KOPT-K1 (cell line): ENCODE measurements around the gene IQGAP1.
"Not testable (repeated sequence)": the region's sequence is repeated elsewhere in the genome, so short reads cannot be mapped to it uniquely, and the experiment has no call there.

ENCODE experiments used
- H3K27ac ChIP-seq: fragments of 200-600 bp; sonication (generic); 2 replicates; pipeline ENCODE4 v1.5.1; 2016; ENCODE audit warnings: antibody characterized with exemption, mild to moderate bottlenecking, low read depth, low read length; ENCODE audit not compliant: poor library complexity, severe bottlenecking
- H3K36me3 ChIP-seq: fragments of 200-600 bp; sonication (generic); 2 replicates; pipeline ENCODE4 v1.5.1; 2017; ENCODE audit warnings: antibody characterized with exemption, mild to moderate bottlenecking, low read length, moderate library complexity; ENCODE audit not compliant: insufficient read depth
- H3K9me3 ChIP-seq: fragments of 200-600 bp; sonication (generic); 2 replicates; pipeline ENCODE4 v1.5.1; 2017; ENCODE audit warnings: antibody characterized with exemption, low read length, mild to moderate bottlenecking; ENCODE audit not compliant: insufficient read depth, poor library complexity, severe bottlenecking

The IQGAP1 gene

DNA sequence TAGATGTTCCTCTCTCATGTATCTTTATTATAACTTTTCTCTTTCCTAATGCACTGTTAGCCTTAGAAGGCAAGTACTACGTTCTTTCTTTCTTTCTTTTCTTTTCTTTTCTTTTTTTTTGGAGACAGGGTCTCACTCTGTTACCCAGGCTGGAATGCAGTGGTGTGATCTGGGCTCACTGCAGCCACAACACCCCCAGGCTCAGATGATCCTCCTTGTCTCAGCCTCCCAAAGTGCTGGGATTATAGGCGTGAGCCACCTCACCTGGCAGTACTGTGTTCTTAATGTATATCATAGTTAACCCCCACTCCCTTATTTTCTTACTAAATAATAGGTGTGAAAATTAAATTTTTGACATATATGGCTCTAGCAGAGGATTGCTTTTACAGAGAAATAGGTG, 23.1 kb downstream of the IQGAP1 start:
- no peak overlapping the region for H3K27ac ChIP-seq

DNA sequence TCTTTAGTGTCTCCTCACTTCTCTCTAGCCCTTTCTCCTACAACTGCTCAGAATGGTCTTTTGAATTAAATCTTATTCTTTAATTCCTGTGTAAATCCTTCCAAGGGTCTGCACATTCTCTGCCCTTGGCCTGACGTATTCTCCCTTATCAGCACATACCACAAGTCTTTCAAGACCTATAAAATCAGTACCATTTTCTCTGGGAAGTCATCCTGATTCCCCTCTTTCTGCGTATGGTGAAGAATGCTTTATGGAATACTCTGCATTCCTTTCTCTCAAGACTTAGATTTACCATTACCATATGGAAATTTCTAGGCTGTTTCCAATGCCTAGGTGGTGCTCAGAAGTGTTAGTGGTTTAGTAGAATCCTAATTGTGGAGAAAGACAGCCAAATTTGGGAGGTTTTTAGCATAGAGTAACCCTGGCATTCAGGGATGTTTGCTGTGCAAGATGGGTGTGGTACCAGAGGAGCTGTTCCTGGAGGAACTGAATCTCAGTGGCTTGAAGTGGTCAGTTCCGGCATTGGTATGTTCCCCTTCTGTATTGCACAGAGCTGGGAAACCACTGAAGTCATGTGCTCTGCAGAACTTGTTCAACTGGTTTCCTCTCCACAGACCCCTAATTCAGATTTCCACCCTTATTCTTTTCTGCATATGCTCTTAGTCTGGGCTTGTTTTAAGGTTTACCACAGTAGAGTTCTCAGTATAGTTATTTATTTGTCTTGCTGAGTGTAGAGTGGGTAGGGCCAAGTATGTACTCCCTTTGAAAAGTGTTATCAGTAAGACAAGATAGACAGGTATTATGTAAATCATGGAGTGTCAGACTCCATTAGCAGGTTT, 24.5 kb downstream of the IQGAP1 start:
- H3K36me3 ChIP-seq = no peaks in the 10 kb centered on the region
- H3K27ac ChIP-seq = no peak overlapping the region
- peaks cover 4% of the 10 kb centered on the region for H3K9me3 ChIP-seq

More for the DNA sequence above, 23.1 kb downstream of the IQGAP1 start:
- Histone ChIP-seq H3K36me3 (no peaks in the 10 kb centered on the region), H3K9me3 (peaks cover 4% of the 10 kb centered on the region)

DNA sequence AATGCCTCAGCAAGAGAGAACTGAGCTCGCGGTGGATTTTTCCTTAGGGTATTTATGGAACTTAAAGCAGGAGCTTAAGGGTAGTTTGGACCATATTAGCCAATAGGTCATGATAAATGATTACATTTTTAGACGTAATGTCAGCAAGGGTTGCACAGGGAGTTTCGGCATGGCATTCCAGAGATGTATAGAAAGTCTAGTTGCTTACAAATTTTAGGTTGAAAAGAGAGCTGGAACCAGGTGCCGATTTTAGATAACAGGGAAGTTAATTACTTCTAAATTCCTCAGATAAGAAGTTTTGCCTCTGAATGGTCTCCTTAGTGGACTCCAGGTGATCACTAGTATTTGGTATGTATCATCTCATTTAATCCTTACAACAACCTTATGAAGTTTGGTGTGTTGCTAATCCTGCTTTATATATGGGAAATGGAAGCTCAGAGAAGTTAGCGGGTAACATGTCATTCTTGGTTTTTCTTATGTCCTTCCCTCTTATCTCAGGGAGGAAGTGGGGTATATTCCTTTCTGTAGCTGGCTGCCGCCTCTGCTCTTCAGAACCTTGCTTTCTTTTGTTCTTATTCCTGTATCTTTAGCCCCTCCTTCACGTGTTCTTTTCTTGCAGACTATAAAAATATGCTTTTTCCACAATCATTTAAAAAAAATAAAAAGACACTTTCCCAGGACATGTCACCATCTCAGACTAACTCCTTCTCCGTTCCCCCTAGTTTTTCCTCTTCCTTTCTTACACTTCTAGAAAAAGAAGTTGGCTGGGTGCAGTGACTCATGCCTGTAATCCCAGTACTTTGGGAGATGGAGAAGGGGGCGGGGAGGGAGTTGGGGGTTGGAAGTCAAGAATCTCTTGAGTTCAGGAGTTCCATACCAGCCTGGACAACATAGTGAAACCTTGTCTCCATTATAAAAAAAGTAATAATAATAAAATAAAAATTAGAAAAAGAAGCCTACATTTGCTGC, 25.7 kb downstream of the IQGAP1 start:
- Histone ChIP-seq H3K9me3 (peaks cover 4% of the 10 kb centered on the region), H3K36me3 (no peaks in the 10 kb centered on the region), H3K27ac (no peak overlapping the region)

DNA sequence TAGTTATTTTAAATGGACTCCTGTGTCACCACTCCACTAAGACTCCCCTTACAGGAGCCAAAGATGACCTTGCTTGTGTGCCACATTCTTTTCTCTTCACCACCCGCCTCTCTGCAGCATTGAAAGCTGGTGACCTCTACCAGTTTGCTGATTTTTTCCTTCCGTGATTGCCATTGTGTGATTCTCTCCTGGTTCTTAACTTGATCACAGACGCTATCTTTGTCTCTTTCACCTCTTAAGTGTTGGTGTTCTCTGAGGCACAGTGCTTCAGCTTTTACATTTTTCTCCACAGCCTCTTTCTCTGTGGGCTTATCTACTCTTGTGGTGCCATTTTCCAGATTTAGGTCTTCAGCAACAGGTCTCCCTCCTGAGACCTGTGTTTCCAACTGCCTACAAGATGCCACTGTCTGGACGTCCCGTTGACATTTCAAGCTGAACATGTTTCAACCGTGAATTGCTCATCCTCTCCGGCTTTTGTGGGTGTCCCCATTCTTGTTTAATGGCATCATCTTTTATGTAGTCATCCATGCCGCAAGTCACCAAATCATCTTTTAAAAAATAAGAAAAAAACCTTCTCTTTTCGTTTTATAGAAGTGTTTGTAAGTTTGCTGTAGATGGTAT, 26.5 kb downstream of the IQGAP1 start:
- H3K36me3 ChIP-seq = no peaks in the 10 kb centered on the region
- H3K27ac ChIP-seq = no peak overlapping the region
- H3K9me3 ChIP-seq = peaks cover 2% of the 10 kb centered on the region

DNA sequence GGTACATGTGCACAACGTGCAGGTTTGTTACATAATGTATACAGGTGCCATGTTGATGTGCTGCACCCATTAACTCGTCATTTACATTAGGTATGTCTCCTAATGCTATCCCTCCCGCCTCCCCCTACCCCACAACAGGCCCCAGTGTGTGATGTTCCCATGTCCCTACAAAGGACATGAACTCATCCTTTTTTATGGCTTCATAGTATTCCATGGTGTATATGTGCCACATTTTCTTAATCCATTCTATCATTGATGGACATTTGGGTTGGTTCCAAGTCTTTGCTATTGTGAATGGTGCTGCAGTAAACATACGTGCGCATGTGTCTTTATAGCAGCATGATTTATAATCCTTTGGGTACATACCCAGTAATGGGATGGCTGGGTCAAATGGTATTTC, 28.0 kb downstream of the IQGAP1 start:
- H3K9me3 ChIP-seq, H3K27ac ChIP-seq: not testable (repeated sequence)

DNA sequence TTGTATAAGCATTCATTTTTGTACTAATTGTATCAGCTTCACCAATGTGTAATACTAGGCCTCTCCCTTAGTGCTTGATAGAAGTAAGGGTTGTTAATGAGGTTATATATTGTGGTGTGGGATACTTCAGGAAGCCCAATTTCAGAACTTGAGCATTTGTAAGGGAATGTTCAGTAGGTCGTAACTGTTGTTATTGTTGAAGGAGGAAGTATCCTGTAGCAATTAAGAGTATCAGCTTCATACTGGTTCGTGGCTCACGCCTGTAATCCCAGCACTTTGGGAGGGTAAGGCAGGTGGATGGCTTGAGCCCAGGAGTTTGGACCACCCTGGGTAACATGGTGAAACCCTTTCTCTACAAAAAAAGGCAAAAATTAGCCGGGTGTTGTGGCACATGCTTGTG, 30.6 kb downstream of the IQGAP1 start:
- Histone ChIP-seq H3K36me3 (no peaks in the 10 kb centered on the region), H3K9me3 (no peaks in the 10 kb centered on the region), H3K27ac (no peak overlapping the region)

More for the DNA sequence above, 28.0 kb downstream of the IQGAP1 start:
- H3K36me3 ChIP-seq = not testable (repeated sequence)

DNA sequence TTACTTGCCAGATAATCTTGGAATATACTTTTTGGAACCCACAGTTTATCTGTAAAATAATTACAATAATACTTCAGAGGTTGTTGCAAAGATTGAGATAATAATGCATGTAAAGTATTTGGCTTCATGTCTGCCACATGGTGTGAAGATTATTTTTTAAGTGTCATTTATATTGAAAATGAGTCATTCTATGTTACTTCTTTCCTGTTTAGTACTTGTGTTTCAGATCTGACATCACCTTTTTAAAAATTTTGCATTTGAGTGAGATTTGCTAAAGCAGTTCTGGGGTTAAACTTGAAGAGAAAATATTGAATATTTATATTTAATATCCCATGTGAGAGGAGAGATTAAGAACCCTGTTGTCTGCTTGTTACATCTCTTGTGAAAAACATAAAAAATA, 31.2 kb downstream of the IQGAP1 start:
- H3K36me3 ChIP-seq = no peaks in the 10 kb centered on the region
- H3K27ac ChIP-seq = no peak overlapping the region
- H3K9me3 ChIP-seq = no peaks in the 10 kb centered on the region

DNA sequence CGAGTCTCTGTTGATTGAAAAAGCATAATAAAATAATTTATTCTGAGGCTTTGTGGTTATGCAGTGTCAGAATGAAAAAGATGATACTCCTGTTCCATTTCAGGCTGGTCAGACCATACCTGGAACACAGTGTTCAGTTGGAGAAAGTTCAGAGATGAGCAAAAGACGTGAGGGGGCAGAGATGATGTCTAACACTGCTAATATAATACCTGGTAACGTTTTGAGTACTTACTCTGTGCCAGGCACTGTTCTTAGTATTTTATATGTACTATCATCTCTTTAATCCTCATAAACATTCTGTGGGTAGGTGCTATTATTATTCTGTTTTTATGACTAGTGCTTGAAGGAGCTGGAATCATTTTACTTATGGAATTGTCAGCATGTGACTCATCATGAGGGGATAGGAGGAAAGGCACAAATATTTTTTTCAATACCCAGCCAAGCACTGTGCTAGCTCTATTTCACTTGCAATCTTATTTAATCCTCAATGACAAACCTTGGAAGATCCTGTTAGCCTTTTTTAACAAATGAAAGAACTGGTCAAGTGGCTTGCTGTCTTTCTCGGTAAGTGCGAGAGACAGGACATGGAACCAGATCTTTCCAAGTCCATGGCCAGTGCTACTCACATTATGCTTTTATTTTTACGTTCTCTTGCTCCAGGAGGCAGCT, 31.8 kb downstream of the IQGAP1 start:
- H3K36me3 ChIP-seq = no peaks in the 10 kb centered on the region
- no peaks in the 10 kb centered on the region for H3K9me3 ChIP-seq
- H3K27ac ChIP-seq = no peak overlapping the region

DNA sequence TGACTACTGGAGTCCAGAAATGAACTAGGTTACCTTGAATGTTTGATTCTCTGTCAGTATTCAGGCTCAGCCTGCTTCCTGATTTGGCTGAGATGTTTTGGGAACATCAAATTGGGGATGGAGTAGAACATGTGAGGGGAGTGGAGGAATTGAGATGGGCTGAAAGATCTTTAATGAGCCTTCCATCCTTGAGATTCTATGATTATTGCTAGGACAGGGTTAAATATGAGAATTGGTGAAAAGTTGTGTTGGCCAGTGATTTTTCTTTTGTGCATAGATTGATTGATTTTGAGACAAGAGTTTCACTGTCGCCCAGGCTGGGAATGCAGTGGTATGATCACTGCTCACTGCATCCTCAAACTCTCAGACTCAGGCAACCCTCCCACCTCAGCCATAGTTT, 32.4 kb downstream of the IQGAP1 start:
- H3K36me3 ChIP-seq = no peaks in the 10 kb centered on the region
- H3K27ac ChIP-seq = no peak overlapping the region
- no peaks in the 10 kb centered on the region for H3K9me3 ChIP-seq

DNA sequence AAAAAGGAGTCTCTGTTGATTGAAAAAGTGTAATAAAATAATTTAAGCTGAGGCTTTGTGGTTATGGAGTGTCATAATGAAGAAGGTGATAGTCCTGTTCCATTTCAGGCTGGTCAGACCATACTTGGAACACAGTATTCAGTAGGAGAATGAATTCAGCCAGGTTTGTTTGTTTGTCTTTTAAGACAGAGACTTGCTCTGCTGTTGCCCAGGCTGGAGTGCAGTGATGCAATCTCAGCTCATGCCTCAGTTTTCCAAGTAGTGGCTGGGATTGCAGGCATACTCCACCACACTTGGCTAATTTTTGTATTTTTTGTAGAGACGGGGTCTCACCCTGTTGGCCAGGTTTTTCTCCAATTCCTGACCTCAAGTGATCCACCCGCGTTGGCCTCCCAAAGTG, 33.5 kb downstream of the IQGAP1 start:
- H3K36me3 ChIP-seq = no peaks in the 10 kb centered on the region

DNA sequence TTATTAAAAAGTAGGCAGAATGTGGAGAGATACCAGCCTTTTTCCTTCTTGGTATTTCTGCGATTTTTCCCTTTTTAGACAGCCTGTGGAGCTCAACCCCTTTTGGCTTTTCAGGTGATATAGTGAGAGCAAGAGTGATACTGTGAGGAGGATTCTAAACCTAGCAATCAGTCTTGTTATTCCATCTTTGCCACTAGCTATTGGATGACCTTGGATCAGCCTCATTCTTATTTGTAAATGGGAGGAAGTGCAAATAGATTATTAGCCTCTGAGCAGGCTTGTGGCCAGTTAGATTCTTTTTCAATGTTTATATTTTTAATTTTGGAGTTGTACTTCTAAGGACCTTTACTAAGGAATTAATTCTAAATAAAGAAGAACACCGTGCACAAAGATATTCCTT, 34.0 kb downstream of the IQGAP1 start:
- Histone ChIP-seq H3K27ac (no peak overlapping the region), H3K9me3 (no peaks in the 10 kb centered on the region), H3K36me3 (peaks cover 3% of the 10 kb centered on the region; the same call in 1 of the 2 replicates)

More for the DNA sequence above, 33.5 kb downstream of the IQGAP1 start:
- no peaks in the 10 kb centered on the region for H3K9me3 ChIP-seq
- H3K27ac ChIP-seq = no peak overlapping the region

DNA sequence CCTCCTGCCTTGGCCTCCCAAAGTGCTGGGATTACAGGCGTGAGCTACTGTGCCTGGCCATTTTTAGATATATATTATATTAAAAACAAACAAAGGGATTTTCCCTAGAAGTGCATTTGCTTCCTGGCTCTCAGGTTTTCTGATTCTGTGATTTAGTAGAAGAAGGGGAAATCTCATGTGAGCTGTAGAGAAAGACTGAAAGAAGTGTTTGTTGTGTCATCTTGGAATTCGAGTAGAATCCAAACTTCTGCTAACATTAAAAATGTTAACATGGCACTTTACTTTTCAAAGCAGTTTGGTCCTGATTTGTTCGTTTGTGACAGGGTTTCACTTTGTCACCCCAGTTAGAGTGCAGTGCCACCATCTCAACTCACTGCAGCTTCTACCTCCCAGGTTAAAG, 34.9 kb downstream of the IQGAP1 start:
- peaks cover 11% of the 10 kb centered on the region; the same call in 1 of the 2 replicates for H3K36me3 ChIP-seq

DNA sequence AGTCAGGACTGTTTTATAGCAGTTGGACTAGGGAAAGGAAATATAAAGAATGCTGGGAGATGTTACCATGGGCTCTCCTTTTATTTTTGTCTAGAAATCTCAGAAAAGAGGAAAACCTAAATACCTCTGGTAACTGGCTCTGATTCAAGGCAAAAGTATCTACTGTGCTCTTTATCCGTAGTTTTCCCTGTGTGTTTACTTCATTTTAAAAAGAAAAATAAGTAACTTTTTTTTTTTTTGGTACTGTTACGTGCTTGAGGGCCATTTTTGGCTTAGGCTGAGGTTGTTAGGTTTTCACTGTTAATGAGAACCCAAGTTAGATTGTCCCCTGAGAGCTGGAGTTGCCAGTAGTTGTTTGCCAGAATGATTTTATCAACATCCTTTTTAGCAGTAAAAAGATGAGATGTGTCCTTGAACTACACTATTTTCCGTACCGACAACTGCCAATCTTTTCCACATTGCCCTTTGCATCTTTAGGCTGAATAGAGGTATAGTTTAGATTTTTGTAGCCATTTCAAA, 35.8 kb downstream of the IQGAP1 start:
- Histone ChIP-seq H3K27ac (no peak overlapping the region), H3K36me3 (peaks cover 19% of the 10 kb centered on the region; the same call in 1 of the 2 replicates), H3K9me3 (no peaks in the 10 kb centered on the region)

More for the DNA sequence above, 34.9 kb downstream of the IQGAP1 start:
- Histone ChIP-seq H3K9me3 (no peaks in the 10 kb centered on the region), H3K27ac (no peak overlapping the region)

DNA sequence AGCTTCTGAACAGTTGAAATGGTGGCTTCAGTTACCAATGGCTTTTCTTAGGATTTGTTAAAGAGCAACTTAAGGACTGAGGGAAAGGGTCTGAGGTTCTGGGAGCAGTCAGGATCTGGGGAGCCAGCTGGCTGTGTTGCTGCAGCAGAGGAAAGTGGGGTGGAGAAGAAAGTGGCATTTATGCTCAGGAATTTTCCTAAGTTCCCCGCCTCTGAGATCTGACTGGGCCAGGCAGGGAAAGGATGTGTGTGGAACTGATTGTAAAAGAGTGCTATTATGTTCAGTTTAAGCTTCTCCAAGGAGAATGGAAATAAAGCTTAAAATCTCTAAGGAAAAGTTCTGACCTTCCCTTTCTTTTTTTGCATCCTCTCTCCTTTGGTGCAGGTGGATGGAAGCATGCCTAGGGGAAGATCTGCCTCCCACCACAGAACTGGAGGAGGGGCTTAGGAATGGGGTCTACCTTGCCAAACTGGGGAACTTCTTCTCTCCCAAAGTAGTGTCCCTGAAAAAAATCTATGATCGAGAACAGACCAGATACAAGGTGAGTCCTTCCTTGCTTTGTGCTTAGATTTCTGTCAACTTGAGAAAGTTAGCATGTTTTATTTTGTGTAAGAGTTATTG, 37.8 kb downstream of the IQGAP1 start:
- H3K27ac ChIP-seq = no peak overlapping the region
- H3K36me3 ChIP-seq = peaks cover 34% of the 10 kb centered on the region
- no peaks in the 10 kb centered on the region for H3K9me3 ChIP-seq
